Heart left ventricle (tissue), 13 donors: Measurements from ENCODE around the gene ISLR2.

Source experiments
- CTCF ChIP-seq, 12 donors: fragments of 200-600 bp; sonication (generic) in 4 of 12; IDR thresholded peaks; one replicate each; pipeline versions ENCODE4 v1.5.0 to v1.8.0; 2018 to 2022; ENCODE audit warnings: antibody characterized with exemption in 12 of 12, mild to moderate bottlenecking in 5 of 12
- POLR2A ChIP-seq, 2 donors: fragments of 450-650 bp; IDR thresholded peaks; one replicate each; pipeline ENCODE4 v1.6.1; 2017; ENCODE audit warnings: antibody characterized with exemption in 2 of 2, mild to moderate bottlenecking in 2 of 2, moderate library complexity in 2 of 2
- donor health status: ischemic (EF 13 %, LVEDD 7.1; RV severe dilation, severe dysfunction).
- donor health status: DM: no; HTN: yes; CAD: no.
- donor health status: DM: no; HTN: no; CAD: no.
- donor health status: ischemic (EF 25% LVEDD 6.9; RV normal size, moderate dysfunction).
- donor health status: ischemic (EF 25% LVEDD 5.7; RV mildly dilated, moderate dysfunction).
- donor health status: ischemic (EF 35%, LVEDD 5.7; RV mildly dilated, moderate dysfunction).
- donor health status: nonischemic (EF 11% LVEDD 7.7; RV severe dilation, severe dysfunction).
- donor health status: DM: yes; HTN: yes; CAD: no.
- donor health status: PGD.
- donor health status: ischemic (EF 29% LVEDD 5.4; RV normal size, mild dysfunction).
- donor health status: nonischemic (EF 23%, LVEDD 6.1; RV moderate dilation, normal function).

DNA sequence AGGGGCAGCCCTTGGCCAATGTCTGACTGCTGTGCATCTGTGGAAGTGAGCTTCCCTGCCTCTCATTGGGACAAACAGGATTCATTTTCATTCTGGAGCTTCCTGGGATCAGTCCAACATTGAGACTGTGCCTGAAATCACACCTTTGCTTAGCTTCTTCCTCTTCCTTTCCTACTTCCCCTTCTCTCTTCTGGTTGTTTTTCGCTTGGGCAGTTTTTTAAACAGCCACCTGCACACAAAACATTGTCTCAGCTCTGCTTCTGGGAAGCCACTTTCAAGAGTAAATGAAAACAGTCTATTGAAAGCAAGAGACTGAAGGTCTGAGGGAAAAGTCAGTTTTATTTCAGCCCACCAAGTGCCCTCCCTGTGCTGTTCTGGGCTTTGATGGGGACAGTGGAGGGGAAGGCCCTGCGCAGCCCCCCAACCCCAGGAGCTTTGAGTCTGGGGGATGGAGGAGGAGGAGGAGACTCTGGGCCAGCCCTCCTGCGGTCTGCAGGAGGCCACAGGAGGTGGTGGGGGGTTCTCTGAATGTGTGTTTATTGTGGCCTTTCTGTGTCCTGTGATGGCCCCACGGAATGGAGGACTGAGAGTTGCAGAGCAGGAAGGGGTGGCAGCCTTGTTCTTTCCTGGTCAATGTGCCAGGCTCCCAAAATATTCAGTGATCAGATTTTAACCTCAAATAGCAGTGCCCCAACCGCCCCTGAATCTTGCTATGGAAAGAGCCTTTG is 7.8 kb upstream of the ISLR2 start:
- TF ChIP-seq POLR2A (IDR thresholded peaks at IDR 0.05) (no peak), CTCF (IDR thresholded peaks at IDR 0.05) (no peak)
